GM12878 (cell line): Measurements from ENCODE around the gene OSBP. TPM values are rescaled to one million over a fixed set of nuclear protein-coding genes. Genes with fewer than 3 reads are reported as not detected.

Experiments
- ATAC-seq: fragments of 200-7000 bp; cut with Tn5 transposase; 3 replicates; pipeline ENCODE4 v1.9.1; 2020; ENCODE audit warnings: mild to moderate bottlenecking, moderate library complexity
- BruUV-seq: library from RNA; stranded (reverse); fragments of 400-500 nt; replicated peaks from 2 replicates; lab custom pipeline; 2021; lab: Mats Ljungman, UMichigan
- CTCF ChIA-PET: fragments of 300-600 bp; sonication (Branson Sonifier 250); formaldehyde crosslinking; extraction: SDS; loops from one replicate; lab custom pipeline; 2021; ENCODE audit warnings: inconsistent platforms; lab: Yijun Ruan, JAX
- POLR2A ChIA-PET: fragments of 350-600 bp; formaldehyde crosslinking; extraction: SDS; loops from one replicate; lab custom pipeline; 2021; ENCODE audit warnings: inconsistent platforms; lab: Charles Lee
- RAD21 ChIA-PET: fragments of 300-600 bp; sonication (Branson Sonifier 250); formaldehyde crosslinking; loops from one replicate; lab custom pipeline; 2023; ENCODE audit warnings: antibody characterized with exemption; ENCODE audit not compliant: unreplicated experiment; lab: Charles Lee
- SMC1A ChIA-PET: fragments of 300-600 bp; sonication (Branson Sonifier 250); formaldehyde crosslinking; loops from one replicate; lab custom pipeline; 2023; ENCODE audit not compliant: unreplicated experiment, uncharacterized antibody; lab: Charles Lee
- DNase-seq: peaks from one replicate; pipeline ENCODE4 v3.0.0-alpha.2; 2011; ENCODE audit warnings: low read depth, low spot score
- FAIRE-seq: peaks from 3 replicates; lab custom pipeline; 2011; peaks lifted over from hg19 to GRCh38; lab: Jason Lieb, UNC
- H2AFZ ChIP-seq: 2 replicates; pipeline ENCODE4 v1.6.0; 2011; ENCODE audit warnings: low read depth, low read length, control low read depth; ENCODE audit not compliant: control insufficient read depth
- H3K27ac ChIP-seq: 2 replicates; pipeline ENCODE4 v1.5.1; 2011; ENCODE audit warnings: control low read depth; ENCODE audit not compliant: control insufficient read depth, insufficient read depth
- H3K27me3 ChIP-seq, 2 experiments: replicated peaks in 1 of 2; 2 replicates each; pipeline versions ENCODE4 v1.6.0 to v1.6.1; 2011; ENCODE audit warnings: low read length in 1 of 2; ENCODE audit not compliant: control insufficient read depth in 2 of 2, insufficient read depth in 2 of 2
- H3K36me3 ChIP-seq, 2 experiments: 2 replicates each; pipeline ENCODE4 v1.5.1; 2011; ENCODE audit warnings: low read length in 1 of 2; ENCODE audit not compliant: control insufficient read depth in 2 of 2, insufficient read depth in 2 of 2
- H3K4me1 ChIP-seq: 2 replicates; pipeline ENCODE4 v1.6.1; 2011; ENCODE audit warnings: mild to moderate bottlenecking, low read length, moderate library complexity, mixed read lengths; ENCODE audit not compliant: control insufficient read depth, insufficient read depth
- H3K4me2 ChIP-seq: 2 replicates; pipeline ENCODE4 v1.6.0; 2011; ENCODE audit warnings: control low read depth; ENCODE audit not compliant: control insufficient read depth, insufficient read depth
- H3K4me3 ChIP-seq: fragments of 200-600 bp; sonication (generic); 2 replicates; pipeline ENCODE4 v1.5.1; 2016
- H3K79me2 ChIP-seq: 2 replicates; pipeline ENCODE4 v1.6.0; 2011; ENCODE audit warnings: low read length; ENCODE audit not compliant: control insufficient read depth, insufficient read depth
- H3K9ac ChIP-seq: 2 replicates; pipeline ENCODE4 v1.8.0; 2011; ENCODE audit warnings: low read length, control low read depth, mixed read lengths; ENCODE audit not compliant: control insufficient read depth, insufficient read depth
- H3K9me3 ChIP-seq: replicated peaks from 3 replicates; pipeline ENCODE4 v1.5.1; 2011; ENCODE audit warnings: mild to moderate bottlenecking, low read length; ENCODE audit not compliant: control insufficient read depth, insufficient read depth
- H4K20me1 ChIP-seq: 2 replicates; pipeline ENCODE4 v1.6.0; 2011; ENCODE audit not compliant: control insufficient read depth, insufficient read depth
- BRCA1 ChIP-seq: IDR thresholded peaks from 2 replicates; pipeline ENCODE4 v1.6.1; 2011; ENCODE audit warnings: low read depth, low read length, improper control_type of control experiment
- HDGF ChIP-seq: fragments of 450-650 bp; IDR thresholded peaks from 2 replicates; pipeline ENCODE4 v1.6.1; 2016; ENCODE audit warnings: antibody characterized with exemption
- HSF1 ChIP-seq: fragments of 150-350 bp; IDR thresholded peaks from 2 replicates; pipeline ENCODE4 v1.6.1; 2014; ENCODE audit warnings: mild to moderate bottlenecking, low read depth, low read length
- KAT2A ChIP-seq: conservative IDR thresholded peaks from 2 replicates; pipeline ENCODE4 v1.6.1; 2011; ENCODE audit warnings: low read depth, low read length; ENCODE audit not compliant: control insufficient read depth
- KLF5 ChIP-seq: fragments of 450-650 bp; IDR thresholded peaks from 2 replicates; pipeline ENCODE4 v1.6.1; 2014; ENCODE audit warnings: mild to moderate bottlenecking; ENCODE audit not compliant: partially characterized antibody
- NKRF ChIP-seq: fragments of 450-650 bp; conservative IDR thresholded peaks from 2 replicates; pipeline ENCODE4 v1.6.1; 2017; ENCODE audit warnings: mild to moderate bottlenecking, moderate library complexity
- POU2F2 ChIP-seq: IDR thresholded peaks from 3 replicates; pipeline ENCODE4 v1.6.1; 2011; ENCODE audit warnings: low read depth, mild to moderate bottlenecking, low read length, borderline replicate concordance
- RAD51 ChIP-seq: fragments of 450-650 bp; IDR thresholded peaks from 2 replicates; pipeline ENCODE4 v1.6.1; 2016; ENCODE audit warnings: moderate library complexity, mild to moderate bottlenecking, inconsistent platforms
- RBBP5 ChIP-seq: fragments of 200-600 bp; sonication (generic); conservative IDR thresholded peaks from 2 replicates; pipeline ENCODE4 v1.6.1; 2016
- SMARCA5 ChIP-seq: fragments of 450-650 bp; IDR thresholded peaks from 2 replicates; pipeline ENCODE4 v1.6.1; 2017; ENCODE audit warnings: mild to moderate bottlenecking
- STAT1 ChIP-seq: fragments of 450-650 bp; conservative IDR thresholded peaks from 2 replicates; pipeline ENCODE4 v1.6.1; 2014; ENCODE audit warnings: antibody characterized with exemption, mild to moderate bottlenecking
- TAF1 ChIP-seq: IDR thresholded peaks from 2 replicates; pipeline ENCODE4 v1.6.1; 2011; ENCODE audit warnings: mild to moderate bottlenecking, low read depth, low read length, borderline replicate concordance
- TARDBP ChIP-seq: IDR thresholded peaks from 2 replicates; pipeline ENCODE4 v1.6.1; 2016; ENCODE audit warnings: borderline replicate concordance
- TCF12 ChIP-seq: IDR thresholded peaks from 2 replicates; pipeline ENCODE4 v1.6.1; 2011; ENCODE audit warnings: low read depth, mild to moderate bottlenecking, low read length
- WRNIP1 ChIP-seq: IDR thresholded peaks from 2 replicates; pipeline ENCODE4 v1.6.1; 2011; ENCODE audit warnings: low read depth, low read length, improper control_type of control experiment, borderline replicate concordance
- YY1 ChIP-seq: IDR thresholded peaks from 2 replicates; pipeline ENCODE4 v1.6.1; 2011; ENCODE audit warnings: low read depth, mild to moderate bottlenecking, low read length
- ZNF207 ChIP-seq: fragments of 450-650 bp; IDR thresholded peaks from 2 replicates; pipeline ENCODE4 v1.6.1; 2014; ENCODE audit warnings: antibody characterized with exemption, mild to moderate bottlenecking, borderline replicate concordance
- ZSCAN29 ChIP-seq: fragments of 450-650 bp; IDR thresholded peaks from 2 replicates; pipeline ENCODE4 v1.6.1; 2017; ENCODE audit warnings: mild to moderate bottlenecking, moderate library complexity
- WGBS: methylation state at CpG from one replicate; pipeline ENCODE4 v1.1.6; 2016; ENCODE audit warnings: low lambda C conversion rate; ENCODE audit not compliant: insufficient replicate concordance, insufficient coverage; ENCODE audit errors: missing lambda C conversion rate; 5-methylcytosine and 5-hydroxymethylcytosine counted together
- in situ Hi-C: fragments of 300-500 bp; cut with MboI; formaldehyde crosslinking; loops from 9 replicates; pipeline ENCODE4 v1.14.3; 2018; ENCODE audit warnings: mixed read lengths
- intact Hi-C: fragments of 100-400 bp; cut with micrococcal nuclease; formaldehyde crosslinking; loops from one replicate; pipeline ENCODE4 v1.14.2; 2022; ENCODE audit not compliant: unreplicated experiment
- polyA plus RNA-seq, 11 experiments: library from polyadenylated mRNA; depleted of rRNA in 4 of 11; unstranded in 6 of 11; stranded (reverse) in 5 of 11; fragments of >200 nt; fragmentation: Nextera tagmentation in 4 of 11; fragmentation: Illumina TruSeq in 1 of 11; extraction: Ambion mirVana in 4 of 11; extraction: Trizol in 1 of 11; gene quantifications; 1 replicate in 1 of 11; 2 replicates in 10 of 11; pipeline versions ENCODE4 v1.2.1 to v1.2.3, GENCODE V29; 2011 to 2016; ENCODE audit warnings: inconsistent platforms in 2 of 11, missing spikeins in 2 of 11, low read depth in 1 of 11
- total RNA-seq, 4 experiments: library from RNA; depleted of rRNA in 3 of 4; stranded (reverse); fragments of >200 nt in 3 of 4; fragmentation: Illumina TruSeq in 1 of 4; extraction: Trizol in 1 of 4; gene quantifications; 2 replicates each; pipeline versions ENCODE4 v1.2.1 to v1.2.3, GENCODE V29; 2013 to 2021

Gene OSBP
- total and polyA plus RNA-seq, 10 of the 15 experiments (the other 5 are each of a cell fraction or from before 2014, with no cell fraction given): 5.9 to 41.2 (median 21.7) TPM

- ChIA-PET SMC1A (interaction anchor here (1.0 to 1.4 kb wide), 2 partner anchors 9 to 11 kb away, joined by 3 read pairs; no protein-coding TSS in a partner anchor), POLR2A (interaction anchor here (0.6 kb wide), 1 partner anchor 27 kb away, joined by 3 read pairs; no protein-coding TSS in a partner anchor), CTCF (interaction anchor here (0.9 kb wide), 1 partner anchor 14 kb away, joined by 3 read pairs; no protein-coding TSS in a partner anchor)
- H3K79me2 ChIP-seq: no peaks in the 10 kb centered on the region
- no peak overlapping the region for H3K4me2 ChIP-seq
- H3K36me3 ChIP-seq: peaks cover 21 to 27% of the 10 kb centered on the region in 2 experiments
- DNase-seq (no peak), ATAC-seq (no peak), FAIRE-seq (no peak)
- H4K20me1 ChIP-seq: no peaks in the 10 kb centered on the region
- in situ Hi-C loops: no loop called here
- H3K27me3 ChIP-seq: no peaks in the 10 kb centered on the region
- no peak overlapping the region for H2AFZ ChIP-seq
- H3K4me3 ChIP-seq: no peak overlapping the region
- H3K4me1 ChIP-seq: no peaks in the 10 kb centered on the region
- no peak overlapping the region for H3K27ac ChIP-seq
- no peak overlapping the region for H3K9ac ChIP-seq
- BruUV-seq: no TSS peak
- TF ChIP-seq ZSCAN29: no peak
- TF ChIP-seq TCF12: no peak
- no peak for TF ChIP-seq BRCA1
- TF ChIP-seq TARDBP: no peak
- TF ChIP-seq YY1: no peak
- TF ChIP-seq KAT2A: no peak
- TF ChIP-seq HSF1: no peak
- no peak for TF ChIP-seq RBBP5
- no peak for TF ChIP-seq STAT1
- no peak for TF ChIP-seq WRNIP1
- TF ChIP-seq NKRF: no peak
- no peak for TF ChIP-seq SMARCA5
- TF ChIP-seq POU2F2: no peak
- TF ChIP-seq KLF5: no peak
- TF ChIP-seq RAD51: no peak
- TF ChIP-seq TAF1: no peak
- TF ChIP-seq ZNF207: no peak
- no peak for TF ChIP-seq HDGF
- TF ChIP-seq, all 136 proteins: peak for 0
- intact Hi-C loops: no loop called here
- RAD21 ChIA-PET: no interaction called here
- 98% methylated on average over 3 of the region's 3 CpGs for WGBS
- no peaks in the 10 kb centered on the region for H3K9me3 ChIP-seq
Measured at GRCh38 chr11:59643390-59643789, 27.8 kb upstream of the OSBP start.
